NCI-H69 (cell line): ENCODE results near the gene CRACR2A.

Source experiments
- DNase-seq: peaks from one replicate; lab custom pipeline; 2025; lab: John Stamatoyannopoulos, UW

CRACR2A gene

DNA sequence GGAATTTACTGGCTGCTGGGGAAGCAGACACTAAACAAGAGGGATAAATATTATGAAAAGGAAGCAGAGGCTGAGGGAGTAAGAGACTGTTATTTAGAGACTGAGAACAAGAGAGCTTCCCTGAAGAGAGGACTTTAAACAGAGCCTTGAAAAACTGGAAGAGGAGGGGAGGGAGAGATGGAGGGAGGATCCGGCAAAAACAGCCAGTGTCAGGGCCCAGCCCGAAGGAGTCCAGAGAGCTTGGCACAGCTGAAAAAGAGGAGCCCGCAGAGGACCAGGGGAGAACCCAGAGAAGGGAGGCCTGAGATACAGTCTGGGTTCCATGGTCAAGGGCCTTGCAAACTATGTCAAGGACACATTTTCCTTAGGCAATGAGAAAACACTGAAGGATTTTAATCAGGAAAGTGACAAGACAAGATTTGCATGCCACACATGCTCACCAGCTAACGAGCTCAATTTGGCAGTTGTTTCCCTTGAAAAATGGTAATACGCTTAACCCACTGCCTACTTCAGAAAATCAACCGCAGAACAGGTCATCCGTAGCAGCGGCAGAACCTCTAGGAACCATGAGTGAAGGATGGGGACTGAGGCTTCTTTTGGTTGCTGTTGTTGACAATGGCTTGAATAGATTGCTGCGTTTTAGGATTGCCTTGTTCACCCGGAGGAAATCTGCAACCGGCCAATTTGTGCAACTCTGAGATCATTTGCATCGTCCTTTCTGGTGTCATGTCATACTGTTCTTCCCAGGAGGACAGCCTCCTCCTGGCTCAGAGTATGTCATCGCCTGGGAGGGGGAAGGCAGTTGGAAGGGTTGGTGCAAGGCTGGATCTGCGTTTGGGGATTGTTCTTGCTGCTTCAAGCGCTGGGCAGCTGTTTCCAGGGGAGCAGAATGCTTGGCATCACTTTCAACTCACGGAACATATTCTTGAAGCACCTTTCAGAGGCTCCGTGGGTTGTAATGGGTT lies 153.7 kb downstream of the CRACR2A start:
- DNase-seq, result no peak

DNA sequence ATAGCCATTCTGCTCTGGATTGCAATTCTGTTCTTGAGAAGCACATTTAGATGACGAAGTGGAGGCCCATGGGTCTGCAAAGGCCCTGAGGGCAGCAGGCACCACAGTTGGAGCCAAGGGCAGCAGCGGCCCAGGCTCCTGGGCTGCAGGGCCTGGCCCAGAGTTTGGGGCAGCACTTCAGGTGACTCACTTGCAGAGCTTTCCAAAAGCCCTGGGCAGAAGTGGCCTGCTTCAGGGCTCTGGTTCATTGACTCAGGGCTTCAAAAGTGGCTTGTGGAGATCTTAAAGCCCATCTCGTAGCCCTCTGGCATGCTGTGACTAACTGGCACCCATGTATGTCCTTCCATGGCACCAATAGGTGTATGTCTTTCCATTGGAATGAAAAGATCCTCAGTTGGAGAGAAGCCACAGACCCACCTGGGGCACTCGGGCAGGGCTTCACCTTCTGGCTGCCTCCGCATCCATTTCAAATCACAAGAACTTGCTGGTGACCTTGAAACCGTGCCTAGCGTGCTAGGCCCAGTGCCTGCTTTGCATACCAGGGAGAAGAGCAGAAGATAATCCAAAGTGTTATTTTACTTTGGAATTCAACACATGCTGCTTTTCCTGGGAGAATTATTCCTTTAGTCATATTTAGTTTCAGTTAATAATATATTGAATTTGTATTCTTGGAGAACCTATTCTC lies 155.2 kb downstream of the CRACR2A start:
- DNase-seq, result no peak

DNA sequence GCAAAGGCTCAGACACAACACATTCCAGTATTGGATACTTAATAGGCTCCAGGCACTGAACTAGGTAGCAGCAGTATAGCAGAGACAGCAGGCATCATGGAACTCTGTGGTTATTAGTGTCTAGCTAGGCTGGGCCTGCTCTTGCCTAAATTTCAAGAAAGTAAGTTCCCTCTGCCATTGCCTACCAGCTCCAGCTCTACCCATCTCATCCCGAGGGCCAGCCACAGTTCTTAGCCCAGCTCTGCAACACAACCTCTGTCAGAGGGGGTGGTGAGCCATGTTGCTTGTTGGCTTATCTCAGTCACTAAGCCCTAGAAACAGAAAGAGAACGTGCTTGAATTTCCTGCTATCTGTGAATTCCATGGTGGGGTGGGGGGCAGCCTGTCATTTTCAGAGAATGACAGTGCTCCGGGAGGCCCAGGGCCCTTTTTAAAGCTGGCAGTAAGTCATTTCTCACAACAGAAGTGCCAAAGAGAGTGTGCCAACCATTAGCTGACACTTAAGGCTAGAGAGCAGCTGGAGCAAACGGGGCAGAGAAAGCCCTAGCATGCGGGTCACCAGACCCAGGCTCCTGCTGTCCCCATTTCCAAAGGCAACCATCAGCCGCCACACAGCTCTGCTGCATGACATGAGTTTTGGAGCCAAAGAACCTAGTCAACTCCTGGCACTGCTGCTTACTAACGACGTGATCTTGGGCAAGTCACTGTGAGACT lies 156.1 kb downstream of the CRACR2A start:
- no peak for DNase-seq

DNA sequence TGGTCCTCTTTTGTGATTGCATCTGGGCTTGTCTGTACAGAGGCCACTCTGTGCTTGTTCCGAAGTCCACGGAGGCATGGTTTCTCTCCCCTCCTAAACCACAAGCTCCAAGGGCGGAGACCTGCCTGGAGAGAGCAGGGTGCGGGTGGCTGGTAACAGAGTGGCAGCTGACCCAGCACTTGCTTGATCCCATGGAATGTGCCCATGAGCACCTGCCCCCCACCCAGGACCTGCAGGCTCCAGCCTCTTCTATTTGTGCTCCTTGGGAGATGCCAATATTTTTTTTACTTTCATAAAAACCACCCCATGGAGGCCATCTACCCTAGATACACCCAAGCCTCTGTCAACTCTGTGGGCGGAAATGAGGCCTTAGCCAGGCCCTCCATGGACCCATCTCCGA lies 157.2 kb downstream of the CRACR2A start:
- DNase-seq, result no peak

- no peak for DNase-seq
Measured at GRCh38 chr12:3594966-3595365, 157.9 kb downstream of the CRACR2A start.

GRCh38 chr12:3593906-3594483 lies 158.9 kb downstream of the CRACR2A start:
- DNase-seq, result no peak

GRCh38 chr12:3592856-3593625 lies 159.9 kb downstream of the CRACR2A start:
- no peak for DNase-seq

GRCh38 chr12:3589745-3590144 lies 163.2 kb downstream of the CRACR2A start:
- no peak for DNase-seq

DNA sequence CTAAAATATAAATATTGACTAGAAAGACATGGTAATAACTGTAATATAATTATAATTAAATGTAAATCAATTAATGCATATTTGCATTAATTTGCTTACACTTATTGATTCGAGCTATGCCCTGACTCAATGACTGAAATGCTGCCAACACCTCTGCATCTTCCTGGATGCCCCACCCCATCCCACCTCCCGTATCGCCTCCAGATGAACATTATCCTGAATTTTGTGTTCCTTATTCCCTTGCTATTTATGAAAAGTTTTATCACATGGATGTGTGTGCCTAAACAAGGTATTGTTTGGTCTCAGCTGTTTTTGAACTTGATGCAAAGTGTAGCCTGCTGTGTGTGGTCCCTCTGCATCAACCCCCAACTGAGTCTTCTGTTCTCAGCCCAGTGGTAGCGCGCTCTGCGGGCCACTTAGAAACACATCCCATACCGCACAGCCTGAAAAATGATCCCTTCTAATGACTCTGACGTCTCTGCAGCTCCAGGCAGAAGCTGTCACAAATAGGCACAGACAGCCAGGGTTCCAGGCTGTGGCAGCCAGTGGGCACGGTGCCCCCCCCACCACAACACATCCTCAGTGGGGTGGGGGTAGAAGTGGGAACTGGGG lies 165.4 kb downstream of the CRACR2A start:
- DNase-seq, result peak; percentile 79

DNA sequence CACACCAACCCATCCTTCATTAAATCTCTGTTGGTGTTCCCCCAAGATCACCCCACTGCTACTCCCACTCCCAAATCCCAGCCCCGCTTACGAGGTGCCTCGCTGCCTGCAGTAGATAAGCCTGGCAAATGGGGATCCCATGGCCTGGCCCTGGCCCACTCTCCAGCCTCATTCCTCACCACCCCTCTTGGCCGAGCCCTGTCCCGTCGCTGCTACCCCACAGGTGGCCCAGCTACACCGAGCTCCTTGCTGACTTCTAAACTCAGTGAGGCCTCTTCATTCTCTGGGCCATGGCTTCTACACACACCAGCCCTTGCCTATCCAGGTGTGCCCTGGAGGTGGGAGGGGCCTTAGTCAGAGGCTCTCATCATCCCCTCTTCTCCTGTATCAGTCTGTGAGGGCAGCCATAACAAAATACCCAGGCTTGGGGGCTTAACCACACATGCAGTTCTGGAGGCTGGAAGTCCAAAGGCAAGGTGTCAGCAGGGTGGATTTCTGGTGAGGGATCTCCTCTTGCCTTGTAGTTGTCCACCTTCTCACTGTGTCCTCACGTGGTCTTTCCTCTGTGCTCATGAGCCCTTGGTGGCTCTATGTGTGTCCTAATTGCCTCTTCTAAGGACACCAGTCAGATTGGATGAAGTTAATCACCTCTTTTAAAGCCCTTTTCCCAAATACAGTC lies 169.1 kb downstream of the CRACR2A start:
- DNase-seq, result no peak

DNA sequence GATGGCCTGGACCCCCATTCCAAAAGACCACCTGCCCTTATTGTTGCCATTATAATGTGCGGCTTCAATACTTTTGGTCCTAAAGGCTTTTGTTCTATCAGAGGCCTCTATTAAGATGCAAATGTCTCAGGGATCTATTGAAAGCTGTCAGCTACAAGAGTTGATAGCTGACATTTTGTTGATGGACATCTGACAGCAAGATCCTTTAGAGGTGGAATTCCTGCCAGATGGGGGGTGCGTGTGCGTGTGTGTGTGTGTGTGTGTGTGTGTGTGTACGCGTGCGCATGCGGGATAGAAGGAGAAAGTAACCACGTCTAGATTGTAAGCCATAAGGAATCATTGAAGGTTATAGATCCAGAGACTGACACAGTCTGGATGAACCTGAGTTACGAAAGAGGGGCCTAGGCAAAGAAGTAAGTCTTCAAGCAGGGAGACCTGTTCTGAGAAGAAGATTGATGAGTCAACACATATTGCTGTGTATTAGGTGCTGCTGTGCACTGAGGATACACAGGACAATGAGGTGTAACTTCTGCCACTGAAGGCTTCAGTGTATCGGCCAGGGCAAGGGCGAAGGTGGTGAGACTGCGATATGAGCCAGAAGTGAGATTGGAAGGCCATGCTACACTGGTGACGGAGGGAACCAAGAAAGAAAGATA lies 172.7 kb downstream of the CRACR2A start:
- no peak for DNase-seq

GRCh38 chr12:3579446-3580093 lies 173.3 kb downstream of the CRACR2A start:
- no peak for DNase-seq

- DNase-seq, result no peak
Measured at GRCh38 chr12:3578557-3578956, 174.4 kb downstream of the CRACR2A start.

GRCh38 chr12:3576891-3577290 lies 176.0 kb downstream of the CRACR2A start:
- no peak for DNase-seq

GRCh38 chr12:3574986-3575385 lies 177.9 kb downstream of the CRACR2A start:
- no peak for DNase-seq

GRCh38 chr12:3572560-3572959 lies 180.3 kb downstream of the CRACR2A start:
- peak; percentile 24 for DNase-seq

DNA sequence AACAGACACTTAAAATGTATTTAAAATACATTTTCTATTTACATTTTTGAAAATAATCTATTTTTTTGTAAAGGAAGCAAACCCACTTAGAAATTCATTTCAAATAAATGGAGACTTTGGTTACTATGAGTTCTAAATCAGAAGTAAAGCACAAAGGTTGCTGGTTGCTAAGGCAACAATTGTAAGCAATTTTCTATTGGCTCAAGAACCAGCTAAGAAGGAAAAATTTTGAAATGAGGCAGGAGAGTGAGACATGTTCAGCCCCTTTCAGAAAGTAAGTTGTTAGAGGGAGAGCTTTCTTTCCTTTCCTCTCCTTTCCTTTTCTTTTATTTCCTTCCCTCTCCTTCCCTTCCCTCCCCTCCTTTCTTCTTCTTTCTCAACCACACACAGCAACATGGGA lies 181.2 kb downstream of the CRACR2A start:
- peak; percentile 26 for DNase-seq

- DNase-seq, result peak; percentile 47
Measured at GRCh38 chr12:3571323-3571722, 181.6 kb downstream of the CRACR2A start.

DNA sequence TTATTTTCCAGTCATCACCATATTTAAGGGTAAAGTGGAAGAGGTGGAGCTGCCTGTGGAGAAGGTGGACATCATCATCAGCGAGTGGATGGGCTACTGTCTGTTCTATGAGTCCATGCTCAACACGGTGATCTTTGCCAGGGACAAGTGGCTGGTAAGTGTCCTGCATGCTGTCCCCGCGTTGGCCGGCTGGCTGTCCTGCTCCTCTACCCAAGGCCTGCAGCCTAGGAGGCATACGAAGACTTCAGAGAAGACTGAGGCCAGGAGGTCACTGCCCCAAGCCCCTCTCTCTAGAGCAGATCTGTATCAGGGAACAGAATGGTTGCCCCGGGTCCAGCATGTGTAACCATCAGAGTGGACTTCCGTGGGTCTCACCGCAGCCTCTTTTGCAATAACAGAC lies 184.2 kb downstream of the CRACR2A start:
- DNase-seq, result no peak
